Lung (tissue), 12 donors: Measurements from ENCODE around the gene KHSRP. TPM values are rescaled to one million over a fixed set of nuclear protein-coding genes. Genes with fewer than 3 reads are reported as not detected.

Experiments
- ATAC-seq: fragments of 200-7000 bp; cut with Tn5 transposase; one replicate; pipeline ENCODE4 v1.9.1; 2020; ENCODE audit warnings: moderate number of reproducible peaks; ENCODE audit not compliant: insufficient read depth, low FRiP score
- DNase-seq, 3 donors: peaks; one replicate each; pipeline ENCODE4 v3.0.0-alpha.2; 2013 to 2017
- H3K27ac ChIP-seq, 2 donors: one replicate each; pipeline ENCODE4 v1.5.1; 2013; ENCODE audit warnings: mild to moderate bottlenecking in 2 of 2, moderate library complexity in 2 of 2, control low read depth in 1 of 2, inconsistent platforms in 1 of 2, low read depth in 1 of 2, low read length in 1 of 2
- H3K27me3 ChIP-seq, 3 donors: one replicate each; pipeline ENCODE4 v1.5.1; 2013; ENCODE audit warnings: low read length in 2 of 3; ENCODE audit not compliant: control insufficient read depth in 3 of 3, insufficient read depth in 3 of 3
- H3K36me3 ChIP-seq, 4 donors: one replicate each; pipeline ENCODE4 v1.5.1; 2013; ENCODE audit warnings: low read length in 4 of 4, mild to moderate bottlenecking in 1 of 4, moderate library complexity in 1 of 4; ENCODE audit not compliant: control insufficient read depth in 4 of 4, insufficient read depth in 4 of 4
- H3K4me1 ChIP-seq, 5 donors: one replicate each; pipeline ENCODE4 v1.5.1; 2013; ENCODE audit warnings: low read length in 5 of 5, mild to moderate bottlenecking in 2 of 5, moderate library complexity in 1 of 5; ENCODE audit not compliant: control insufficient read depth in 5 of 5, insufficient read depth in 5 of 5
- H3K4me3 ChIP-seq: one replicate; pipeline ENCODE4 v1.5.1; 2013; ENCODE audit warnings: mild to moderate bottlenecking, control low read depth, moderate library complexity
- H3K9ac ChIP-seq, 2 donors: one replicate each; pipeline ENCODE4 v1.5.1; 2013; ENCODE audit warnings: low read length in 2 of 2, control low read depth in 1 of 2; ENCODE audit not compliant: insufficient read depth in 1 of 2
- H3K9me3 ChIP-seq, 4 donors: one replicate each; pipeline ENCODE4 v1.5.1; 2013; ENCODE audit warnings: low read length in 3 of 4, mild to moderate bottlenecking in 1 of 4, moderate library complexity in 1 of 4; ENCODE audit not compliant: control insufficient read depth in 4 of 4, insufficient read depth in 3 of 4
- WGBS, 2 donors: extraction: QIAGEN DNeasy Blood & Tissue Kit; methylation state at CpG; one replicate each; pipeline ENCODE4 v1.1.7; 2013; 5-methylcytosine and 5-hydroxymethylcytosine counted together
- polyA plus RNA-seq, 2 donors: library from polyadenylated mRNA; stranded (reverse); fragments of 200-250 nt; gene quantifications; one replicate each; pipeline ENCODE4 v1.2.1, GENCODE V29; 2013
- total RNA-seq, 2 donors: library from RNA; depleted of rRNA in 1 of 2; stranded (reverse); fragments of >200 nt in 1 of 2; gene quantifications; one replicate each; pipeline ENCODE4 v1.2.1, GENCODE V29; 2014 to 2021
- TF ChIP-seq, protein P1 (sequence below): IDR thresholded peaks from 2 replicates; pipeline ENCODE4 v1.5.1; 2012; ENCODE audit warnings: mild to moderate bottlenecking; ENCODE audit errors: control extremely low read depth, extremely low read depth
- donor health status: control.
- donor health status: control.
- donor health status: Bipolar disorder and iron deficiency.
- donor health status: healthy.
- donor health status: DM: yes; HTN: yes; CAD: no.

KHSRP gene
- total and polyA plus RNA-seq, 4 donors = 116 to 204 (median 141) TPM

DNA sequence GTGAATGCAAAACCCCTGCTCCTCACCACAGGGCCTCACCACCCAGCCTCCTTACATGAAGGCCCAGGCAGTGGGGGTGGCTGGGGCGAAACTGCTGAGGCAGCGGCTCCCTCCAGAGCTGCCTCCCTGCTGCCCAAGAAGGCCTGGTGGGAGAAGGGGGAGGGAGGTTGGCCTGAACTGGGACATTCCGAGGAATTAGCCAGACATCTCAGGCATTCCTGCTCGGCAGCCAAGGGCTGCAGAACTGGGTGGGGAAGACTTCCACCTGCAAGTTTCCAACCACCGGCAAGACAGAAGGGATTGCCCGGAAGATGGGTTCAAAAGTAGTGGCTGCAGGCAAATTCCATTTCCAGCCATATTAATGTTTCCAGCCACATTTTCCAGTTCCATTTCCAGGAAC is 46.6 kb downstream of the KHSRP start:
- H3K9ac ChIP-seq = no peak overlapping the region
- H3K4me1 ChIP-seq = peaks cover 0 to 7% (median 4%) of the 10 kb centered on the region in 5 donors
- TF ChIP-seq, protein P1, sequence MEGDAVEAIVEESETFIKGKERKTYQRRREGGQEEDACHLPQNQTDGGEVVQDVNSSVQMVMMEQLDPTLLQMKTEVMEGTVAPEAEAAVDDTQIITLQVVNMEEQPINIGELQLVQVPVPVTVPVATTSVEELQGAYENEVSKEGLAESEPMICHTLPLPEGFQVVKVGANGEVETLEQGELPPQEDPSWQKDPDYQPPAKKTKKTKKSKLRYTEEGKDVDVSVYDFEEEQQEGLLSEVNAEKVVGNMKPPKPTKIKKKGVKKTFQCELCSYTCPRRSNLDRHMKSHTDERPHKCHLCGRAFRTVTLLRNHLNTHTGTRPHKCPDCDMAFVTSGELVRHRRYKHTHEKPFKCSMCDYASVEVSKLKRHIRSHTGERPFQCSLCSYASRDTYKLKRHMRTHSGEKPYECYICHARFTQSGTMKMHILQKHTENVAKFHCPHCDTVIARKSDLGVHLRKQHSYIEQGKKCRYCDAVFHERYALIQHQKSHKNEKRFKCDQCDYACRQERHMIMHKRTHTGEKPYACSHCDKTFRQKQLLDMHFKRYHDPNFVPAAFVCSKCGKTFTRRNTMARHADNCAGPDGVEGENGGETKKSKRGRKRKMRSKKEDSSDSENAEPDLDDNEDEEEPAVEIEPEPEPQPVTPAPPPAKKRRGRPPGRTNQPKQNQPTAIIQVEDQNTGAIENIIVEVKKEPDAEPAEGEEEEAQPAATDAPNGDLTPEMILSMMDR = no peak
- no peaks in the 10 kb centered on the region for H3K27me3 ChIP-seq
- H3K27ac ChIP-seq = no peak overlapping the region
- DNase-seq = no peak
- H3K4me3 ChIP-seq = no peak overlapping the region
- H3K36me3 ChIP-seq = peaks cover 27 to 54% (median 35%) of the 10 kb centered on the region in 4 donors
- ATAC-seq = no peak
- peaks cover 0 to 9% (median 3%) of the 10 kb centered on the region in 4 donors for H3K9me3 ChIP-seq
- WGBS, 2 donors = 67 to 83% methylated on average over 6 of the region's 6 CpGs

DNA sequence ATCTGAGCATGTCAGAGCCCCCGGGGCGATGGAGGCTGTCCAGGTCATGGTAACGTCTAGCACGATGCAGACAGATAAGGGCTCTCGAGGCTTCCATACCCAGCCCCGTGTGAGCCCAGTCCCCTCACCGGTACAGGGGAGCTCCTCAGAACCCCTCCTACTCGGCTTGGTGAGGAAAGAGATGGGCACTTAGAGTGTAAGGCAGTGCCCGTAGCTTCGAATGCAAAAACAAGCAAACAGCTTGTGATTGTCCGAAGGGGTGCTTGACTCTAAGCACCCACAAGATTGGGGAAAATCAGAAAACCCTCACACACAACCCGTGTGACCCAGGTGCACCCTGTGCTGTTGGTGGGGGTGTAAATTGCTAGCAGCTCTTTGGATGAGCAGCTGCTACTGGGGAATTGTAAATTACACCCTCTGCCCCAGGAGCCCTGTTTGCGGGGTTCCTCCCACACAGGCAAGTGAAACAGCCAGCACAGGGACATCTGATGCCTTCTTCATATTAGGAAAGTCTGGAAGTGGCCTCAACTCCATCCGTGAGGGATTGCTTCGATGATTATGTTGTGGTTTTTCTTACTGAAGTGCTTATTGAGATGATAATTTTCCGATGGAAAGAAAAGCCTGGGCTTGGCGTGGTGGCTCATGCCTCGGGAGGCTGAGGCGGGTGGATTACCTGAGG is 48.0 kb downstream of the KHSRP start:
- 79 to 89% methylated on average over 19 of the region's 19 CpGs for WGBS, 2 donors
- Histone ChIP-seq H3K36me3 (peaks cover 17 to 42% (median 30%) of the 10 kb centered on the region in 4 donors), H3K4me3 (no peak overlapping the region), H3K9ac (no peak overlapping the region), H3K4me1 (peaks cover 0 to 12% (median 6%) of the 10 kb centered on the region in 5 donors), H3K27ac (no peak overlapping the region), H3K9me3 (peaks cover 0 to 9% (median 3%) of the 10 kb centered on the region in 4 donors), H3K27me3 (no peaks in the 10 kb centered on the region)
- TF ChIP-seq, protein P1 = no peak
- DNase-seq = no peak
- no peak for ATAC-seq

- TF ChIP-seq, protein P1 = no peak
- Histone ChIP-seq H3K27me3 (no peaks in the 10 kb centered on the region), H3K9me3 (peaks cover 0 to 8% (median 3%) of the 10 kb centered on the region in 4 donors), H3K9ac (no peak within 1 kb of the TSS), H3K4me3 (no peak within 1 kb of the TSS), H3K4me1 (peaks cover 0 to 12% (median 6%) of the 10 kb centered on the region in 5 donors), H3K27ac (no peak within 1 kb of the TSS), H3K36me3 (peaks cover 12 to 31% (median 18%) of the 10 kb centered on the region in 4 donors)
- DNase-seq = no peak
- WGBS, 2 donors = 89 to 91% methylated on average over 25 of the region's 25 CpGs
- no peak for ATAC-seq
Measured at GRCh38 chr19:6375411-6376010, 49.1 kb downstream of the KHSRP start, which contains the start of gene PSPN. Gene PSPN (minus strand): TSS chr19:6375933. CDS start chr19:6375849, 84 bp downstream.
